HG02885 (cell line): ENCODE measurements around the gene NRSN1.
"Not testable (repeated sequence)": the region's sequence is repeated elsewhere in the genome, so short reads cannot be mapped to it uniquely, and the experiment has no call there.

Source experiments
- ATAC-seq: cut with Tn5 transposase; IDR thresholded peaks from one replicate; pipeline ENCODE4 v1.9.1; 2021; ENCODE audit warnings: mild to moderate bottlenecking; ENCODE audit not compliant: unreplicated experiment, poor library complexity

Gene NRSN1

GRCh38 chr6:24139639-24140038, 13.6 kb downstream of the NRSN1 start:
- ATAC-seq: no peak

- ATAC-seq: no peak
Observed at GRCh38 chr6:24140591-24140990, 14.6 kb downstream of the NRSN1 start.

- ATAC-seq: not testable (repeated sequence)
Observed at GRCh38 chr6:24142733-24143132, 16.7 kb downstream of the NRSN1 start.

- ATAC-seq: no peak
Observed at GRCh38 chr6:24145690-24146131, 19.7 kb downstream of the NRSN1 start.

- no peak for ATAC-seq
Observed at GRCh38 chr6:24146871-24147270, 20.9 kb downstream of the NRSN1 start.

GRCh38 chr6:24147511-24148153, 21.6 kb downstream of the NRSN1 start:
- no peak for ATAC-seq

- no peak for ATAC-seq
Observed at GRCh38 chr6:24148154-24148570, 22.1 kb downstream of the NRSN1 start.

GRCh38 chr6:24148684-24149083, 22.7 kb downstream of the NRSN1 start:
- no peak for ATAC-seq

GRCh38 chr6:24149296-24149695, 23.3 kb downstream of the NRSN1 start:
- ATAC-seq: no peak

- ATAC-seq: no peak
Observed at GRCh38 chr6:24149836-24150235, 23.8 kb downstream of the NRSN1 start.

GRCh38 chr6:24152014-24152413, 26.0 kb downstream of the NRSN1 start:
- no peak for ATAC-seq

- no peak for ATAC-seq
Observed at GRCh38 chr6:24154121-24154520, 28.1 kb downstream of the NRSN1 start.

- no peak for ATAC-seq
Observed at GRCh38 chr6:24157886-24158285, 31.9 kb downstream of the NRSN1 start.

- no peak for ATAC-seq
Observed at GRCh38 chr6:24183584-24183983, 57.6 kb downstream of the NRSN1 start.

- ATAC-seq: no peak
Observed at GRCh38 chr6:24186349-24186748, 60.3 kb downstream of the NRSN1 start.

- no peak for ATAC-seq
Observed at GRCh38 chr6:24187965-24188577, 62.1 kb downstream of the NRSN1 start.

- no peak for ATAC-seq
Observed at GRCh38 chr6:24188578-24189080, 62.6 kb downstream of the NRSN1 start.

GRCh38 chr6:24191346-24191745, 65.3 kb downstream of the NRSN1 start:
- no peak for ATAC-seq

GRCh38 chr6:24193364-24193763, 67.3 kb downstream of the NRSN1 start:
- ATAC-seq: no peak

GRCh38 chr6:24194978-24195700, 69.1 kb downstream of the NRSN1 start:
- ATAC-seq: no peak

- ATAC-seq: no peak
Observed at GRCh38 chr6:24195836-24196597, 70.0 kb downstream of the NRSN1 start.
